Neural cell (in vitro differentiated cells): Measurements from ENCODE around the gene BCL7B. TPM values are rescaled to one million over a fixed set of nuclear protein-coding genes. Genes with fewer than 3 reads are reported as not detected.

Experiments
- H2AFZ ChIP-seq: fragments of 200-600, 300-800 bp; sonication (generic), shearing (Covaris generic); 2 replicates; pipeline ENCODE4 v1.6.0; 2014; ENCODE audit warnings: low read depth, mild to moderate bottlenecking, antibody characterized with exemption, low read length, moderate library complexity
- H3F3A ChIP-seq: fragments of 200-600 bp; shearing (Covaris generic); 2 replicates; pipeline ENCODE4 v1.6.1; 2016; ENCODE audit warnings: mild to moderate bottlenecking, moderate library complexity, mixed read lengths, antibody characterized with exemption, low read length; ENCODE audit not compliant: insufficient read depth, poor library complexity, severe bottlenecking
- H3K27ac ChIP-seq: fragments of 200-600, 300-800 bp; sonication (generic), shearing (Covaris generic); 2 replicates; pipeline ENCODE4 v1.5.1; 2014; ENCODE audit warnings: mild to moderate bottlenecking, low read length, moderate library complexity
- H3K27me3 ChIP-seq: fragments of 300-800, 200-600 bp; sonication (generic), shearing (Covaris generic); 2 replicates; pipeline ENCODE4 v1.6.0; 2014; ENCODE audit warnings: mild to moderate bottlenecking, low read depth, low read length, moderate library complexity; ENCODE audit not compliant: insufficient read depth
- H3K36me3 ChIP-seq: fragments of 300-800, 200-600 bp; sonication (generic), shearing (Covaris generic); 2 replicates; pipeline ENCODE4 v1.5.1; 2014; ENCODE audit warnings: mild to moderate bottlenecking, antibody characterized with exemption, low read length, moderate library complexity; ENCODE audit not compliant: insufficient read depth
- H3K4me2 ChIP-seq: fragments of 300-800, 200-600 bp; sonication (generic), shearing (Covaris generic); 2 replicates; pipeline ENCODE4 v1.6.0; 2014; ENCODE audit warnings: mild to moderate bottlenecking, low read length
- H3K4me3 ChIP-seq: fragments of 300-800, 200-600 bp; sonication (generic), shearing (Covaris generic); 2 replicates; pipeline ENCODE4 v1.5.1; 2014; ENCODE audit warnings: mild to moderate bottlenecking, low read length, moderate library complexity
- H3K79me2 ChIP-seq: fragments of 200-600 bp; shearing (Covaris generic); replicated peaks from 2 replicates; pipeline ENCODE4 v1.6.0; 2014; ENCODE audit warnings: mild to moderate bottlenecking, low read length, moderate library complexity; ENCODE audit not compliant: insufficient read depth
- H3K9ac ChIP-seq: fragments of 300-800, 200-600 bp; sonication (generic), shearing (Covaris generic); 2 replicates; pipeline ENCODE4 v1.6.1; 2016; ENCODE audit warnings: mild to moderate bottlenecking, low read length, mixed read lengths
- H3K9me2 ChIP-seq: fragments of 200-600 bp; shearing (Covaris generic); 2 replicates; pipeline ENCODE4 v1.6.1; 2016; ENCODE audit warnings: mild to moderate bottlenecking, low read length, mixed read lengths; ENCODE audit not compliant: insufficient read depth
- H3K9me3 ChIP-seq: fragments of 200-600, 300-800 bp; sonication (generic), shearing (Covaris generic); 2 replicates; pipeline ENCODE4 v1.6.1; 2016; ENCODE audit warnings: mild to moderate bottlenecking, mixed run types, low read length, moderate library complexity, mixed read lengths
- H4K20me1 ChIP-seq: fragments of 200-600 bp; shearing (Covaris generic); 2 replicates; pipeline ENCODE4 v1.6.1; 2016; ENCODE audit warnings: mild to moderate bottlenecking, mixed run types; ENCODE audit not compliant: insufficient read depth
- EP300 ChIP-seq: fragments of 450-650 bp; conservative IDR thresholded peaks from 2 replicates; pipeline ENCODE4 v1.6.1; 2014; ENCODE audit warnings: antibody characterized with exemption, mild to moderate bottlenecking, moderate library complexity; ENCODE audit not compliant: poor library complexity, severe bottlenecking
- EZH2 ChIP-seq: fragments of 200-600, 300-800 bp; shearing (Covaris generic), sonication (generic); IDR thresholded peaks from 2 replicates; pipeline ENCODE4 v1.6.1; 2014; ENCODE audit warnings: antibody characterized with exemption, low read length, borderline replicate concordance, mild to moderate bottlenecking; ENCODE audit not compliant: insufficient read depth, poor library complexity, severe bottlenecking
- MXI1 ChIP-seq: fragments of 450-650 bp; conservative IDR thresholded peaks from 2 replicates; pipeline ENCODE4 v1.6.1; 2014; ENCODE audit warnings: antibody characterized with exemption, mild to moderate bottlenecking; ENCODE audit not compliant: poor library complexity, severe bottlenecking
- POLR2AphosphoS5 ChIP-seq: IDR thresholded peaks from 2 replicates; pipeline ENCODE4 v1.6.1; 2012
- RAD21 ChIP-seq: fragments of 450-650 bp; conservative IDR thresholded peaks from 2 replicates; pipeline ENCODE4 v1.6.1; 2014; ENCODE audit warnings: antibody characterized with exemption, mild to moderate bottlenecking, moderate library complexity
- SMC3 ChIP-seq: fragments of 450-650 bp; conservative IDR thresholded peaks from 2 replicates; pipeline ENCODE4 v1.6.1; 2014; ENCODE audit warnings: antibody characterized with exemption, mild to moderate bottlenecking, moderate library complexity; ENCODE audit not compliant: poor library complexity
- TAF1 ChIP-seq: IDR thresholded peaks from 2 replicates; pipeline ENCODE4 v1.6.1; 2012; ENCODE audit warnings: low read depth
- polyA plus RNA-seq: library from polyadenylated mRNA; depleted of rRNA; stranded (reverse); fragments of >200 nt; gene quantifications from 2 replicates; pipeline ENCODE4 v1.2.3, GENCODE V29; 2014
- TF ChIP-seq, protein P1 (sequence below): fragments of 450-650 bp; IDR thresholded peaks from 2 replicates; pipeline ENCODE4 v1.5.1; 2014; ENCODE audit warnings: antibody characterized with exemption, mild to moderate bottlenecking, moderate library complexity; ENCODE audit not compliant: poor library complexity, severe bottlenecking
- TF ChIP-seq, protein P2 (sequence below): IDR thresholded peaks from 2 replicates; pipeline ENCODE4 v1.6.1; 2012; ENCODE audit warnings: borderline replicate concordance

The BCL7B gene
- polyA plus RNA-seq, 1 donor from 2014 or later, result 23.6 TPM

DNA sequence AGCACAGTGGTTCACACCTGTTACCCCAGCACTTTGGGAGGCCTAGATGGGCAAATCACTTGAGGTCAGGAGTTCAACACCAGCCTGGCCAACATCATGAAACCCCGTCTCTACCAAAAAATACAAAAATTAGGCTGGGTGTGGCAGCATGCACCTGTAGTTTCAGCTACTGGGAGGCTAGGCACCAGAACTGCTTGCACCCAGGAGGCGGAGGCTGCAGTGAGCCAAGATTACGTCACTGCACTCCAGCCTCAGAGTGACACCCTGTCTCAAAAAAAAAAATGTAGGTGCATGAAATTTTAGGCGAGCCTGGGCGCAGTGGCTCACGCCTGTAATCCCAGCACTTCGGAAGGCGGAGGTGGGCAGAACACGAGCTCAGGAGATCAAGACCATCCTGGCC is 9.6 kb downstream of the BCL7B start:
- no peak overlapping the region for H2AFZ ChIP-seq
- H3K9ac ChIP-seq, result no peak overlapping the region
- H3K9me2 ChIP-seq, result no peaks in the 10 kb centered on the region
- no peaks in the 10 kb centered on the region for H3K9me3 ChIP-seq
- no peak overlapping the region for H3K4me3 ChIP-seq
- no peaks in the 10 kb centered on the region for H3K27me3 ChIP-seq
- TF ChIP-seq, protein P1, sequence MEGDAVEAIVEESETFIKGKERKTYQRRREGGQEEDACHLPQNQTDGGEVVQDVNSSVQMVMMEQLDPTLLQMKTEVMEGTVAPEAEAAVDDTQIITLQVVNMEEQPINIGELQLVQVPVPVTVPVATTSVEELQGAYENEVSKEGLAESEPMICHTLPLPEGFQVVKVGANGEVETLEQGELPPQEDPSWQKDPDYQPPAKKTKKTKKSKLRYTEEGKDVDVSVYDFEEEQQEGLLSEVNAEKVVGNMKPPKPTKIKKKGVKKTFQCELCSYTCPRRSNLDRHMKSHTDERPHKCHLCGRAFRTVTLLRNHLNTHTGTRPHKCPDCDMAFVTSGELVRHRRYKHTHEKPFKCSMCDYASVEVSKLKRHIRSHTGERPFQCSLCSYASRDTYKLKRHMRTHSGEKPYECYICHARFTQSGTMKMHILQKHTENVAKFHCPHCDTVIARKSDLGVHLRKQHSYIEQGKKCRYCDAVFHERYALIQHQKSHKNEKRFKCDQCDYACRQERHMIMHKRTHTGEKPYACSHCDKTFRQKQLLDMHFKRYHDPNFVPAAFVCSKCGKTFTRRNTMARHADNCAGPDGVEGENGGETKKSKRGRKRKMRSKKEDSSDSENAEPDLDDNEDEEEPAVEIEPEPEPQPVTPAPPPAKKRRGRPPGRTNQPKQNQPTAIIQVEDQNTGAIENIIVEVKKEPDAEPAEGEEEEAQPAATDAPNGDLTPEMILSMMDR, result no peak
- TF ChIP-seq TAF1, result no peak
- TF ChIP-seq RAD21, result no peak
- no peak for TF ChIP-seq SMC3
- TF ChIP-seq, protein P2, sequence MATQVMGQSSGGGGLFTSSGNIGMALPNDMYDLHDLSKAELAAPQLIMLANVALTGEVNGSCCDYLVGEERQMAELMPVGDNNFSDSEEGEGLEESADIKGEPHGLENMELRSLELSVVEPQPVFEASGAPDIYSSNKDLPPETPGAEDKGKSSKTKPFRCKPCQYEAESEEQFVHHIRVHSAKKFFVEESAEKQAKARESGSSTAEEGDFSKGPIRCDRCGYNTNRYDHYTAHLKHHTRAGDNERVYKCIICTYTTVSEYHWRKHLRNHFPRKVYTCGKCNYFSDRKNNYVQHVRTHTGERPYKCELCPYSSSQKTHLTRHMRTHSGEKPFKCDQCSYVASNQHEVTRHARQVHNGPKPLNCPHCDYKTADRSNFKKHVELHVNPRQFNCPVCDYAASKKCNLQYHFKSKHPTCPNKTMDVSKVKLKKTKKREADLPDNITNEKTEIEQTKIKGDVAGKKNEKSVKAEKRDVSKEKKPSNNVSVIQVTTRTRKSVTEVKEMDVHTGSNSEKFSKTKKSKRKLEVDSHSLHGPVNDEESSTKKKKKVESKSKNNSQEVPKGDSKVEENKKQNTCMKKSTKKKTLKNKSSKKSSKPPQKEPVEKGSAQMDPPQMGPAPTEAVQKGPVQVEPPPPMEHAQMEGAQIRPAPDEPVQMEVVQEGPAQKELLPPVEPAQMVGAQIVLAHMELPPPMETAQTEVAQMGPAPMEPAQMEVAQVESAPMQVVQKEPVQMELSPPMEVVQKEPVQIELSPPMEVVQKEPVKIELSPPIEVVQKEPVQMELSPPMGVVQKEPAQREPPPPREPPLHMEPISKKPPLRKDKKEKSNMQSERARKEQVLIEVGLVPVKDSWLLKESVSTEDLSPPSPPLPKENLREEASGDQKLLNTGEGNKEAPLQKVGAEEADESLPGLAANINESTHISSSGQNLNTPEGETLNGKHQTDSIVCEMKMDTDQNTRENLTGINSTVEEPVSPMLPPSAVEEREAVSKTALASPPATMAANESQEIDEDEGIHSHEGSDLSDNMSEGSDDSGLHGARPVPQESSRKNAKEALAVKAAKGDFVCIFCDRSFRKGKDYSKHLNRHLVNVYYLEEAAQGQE, result no peak
- TF ChIP-seq MXI1, result no peak
- no peak for TF ChIP-seq EP300
- TF ChIP-seq POLR2AphosphoS5, result no peak
- TF ChIP-seq EZH2, result no peak
- H3K36me3 ChIP-seq, result peaks cover 4% of the 10 kb centered on the region
- H3F3A ChIP-seq, result no peaks in the 10 kb centered on the region
- H4K20me1 ChIP-seq, result no peaks in the 10 kb centered on the region
- no peak overlapping the region for H3K4me2 ChIP-seq
- H3K79me2 ChIP-seq, result no peaks in the 10 kb centered on the region
- no peak overlapping the region for H3K27ac ChIP-seq

DNA sequence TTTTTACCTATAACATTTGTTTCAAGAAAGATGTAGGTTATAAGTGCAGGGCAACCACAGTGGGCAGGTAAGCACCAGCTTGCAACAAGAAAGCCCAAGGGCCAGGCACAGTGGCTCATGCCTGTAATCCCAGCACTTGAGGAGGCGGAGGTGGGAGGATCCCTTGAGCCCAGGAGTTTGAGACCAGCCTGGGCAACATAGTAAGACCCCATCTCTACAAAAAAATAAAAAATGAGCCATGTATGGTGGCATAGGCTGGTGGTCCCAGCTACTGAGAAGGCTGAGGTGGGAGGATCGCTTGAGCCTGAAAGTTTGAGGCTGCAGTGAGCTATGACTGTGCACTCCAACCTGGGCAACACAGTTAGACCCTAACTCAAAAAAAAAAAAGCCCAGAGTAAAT is 12.8 kb downstream of the BCL7B start:
- H3K9ac ChIP-seq, result no peak overlapping the region
- no peaks in the 10 kb centered on the region for H3K9me2 ChIP-seq
- H2AFZ ChIP-seq, result no peak overlapping the region
- TF ChIP-seq EP300, result no peak
- TF ChIP-seq RAD21, result no peak
- TF ChIP-seq EZH2, result no peak
- TF ChIP-seq, protein P2, result no peak
- TF ChIP-seq, protein P1, result no peak
- no peak for TF ChIP-seq TAF1
- no peak for TF ChIP-seq POLR2AphosphoS5
- TF ChIP-seq SMC3, result no peak
- TF ChIP-seq MXI1, result no peak
- no peak overlapping the region for H3K4me2 ChIP-seq
- H3K9me3 ChIP-seq, result no peaks in the 10 kb centered on the region
- H3K27me3 ChIP-seq, result no peaks in the 10 kb centered on the region
- no peaks in the 10 kb centered on the region for H3F3A ChIP-seq
- no peaks in the 10 kb centered on the region for H4K20me1 ChIP-seq
- no peaks in the 10 kb centered on the region for H3K79me2 ChIP-seq
- H3K27ac ChIP-seq, result no peak overlapping the region
- no peaks in the 10 kb centered on the region for H3K36me3 ChIP-seq
- H3K4me3 ChIP-seq, result no peak overlapping the region
